ENCODE data around the gene MLIP. TPM values are rescaled to one million over a fixed set of nuclear protein-coding genes. Genes with fewer than 3 reads are reported as not detected.
A peak's percentile ranks its signal among the peaks of the same experiment; 100 is the strongest.
"Not testable (repeated sequence)": the region's sequence is repeated elsewhere in the genome, so short reads cannot be mapped to it uniquely, and the experiment has no call there.

The MLIP gene, protein sequence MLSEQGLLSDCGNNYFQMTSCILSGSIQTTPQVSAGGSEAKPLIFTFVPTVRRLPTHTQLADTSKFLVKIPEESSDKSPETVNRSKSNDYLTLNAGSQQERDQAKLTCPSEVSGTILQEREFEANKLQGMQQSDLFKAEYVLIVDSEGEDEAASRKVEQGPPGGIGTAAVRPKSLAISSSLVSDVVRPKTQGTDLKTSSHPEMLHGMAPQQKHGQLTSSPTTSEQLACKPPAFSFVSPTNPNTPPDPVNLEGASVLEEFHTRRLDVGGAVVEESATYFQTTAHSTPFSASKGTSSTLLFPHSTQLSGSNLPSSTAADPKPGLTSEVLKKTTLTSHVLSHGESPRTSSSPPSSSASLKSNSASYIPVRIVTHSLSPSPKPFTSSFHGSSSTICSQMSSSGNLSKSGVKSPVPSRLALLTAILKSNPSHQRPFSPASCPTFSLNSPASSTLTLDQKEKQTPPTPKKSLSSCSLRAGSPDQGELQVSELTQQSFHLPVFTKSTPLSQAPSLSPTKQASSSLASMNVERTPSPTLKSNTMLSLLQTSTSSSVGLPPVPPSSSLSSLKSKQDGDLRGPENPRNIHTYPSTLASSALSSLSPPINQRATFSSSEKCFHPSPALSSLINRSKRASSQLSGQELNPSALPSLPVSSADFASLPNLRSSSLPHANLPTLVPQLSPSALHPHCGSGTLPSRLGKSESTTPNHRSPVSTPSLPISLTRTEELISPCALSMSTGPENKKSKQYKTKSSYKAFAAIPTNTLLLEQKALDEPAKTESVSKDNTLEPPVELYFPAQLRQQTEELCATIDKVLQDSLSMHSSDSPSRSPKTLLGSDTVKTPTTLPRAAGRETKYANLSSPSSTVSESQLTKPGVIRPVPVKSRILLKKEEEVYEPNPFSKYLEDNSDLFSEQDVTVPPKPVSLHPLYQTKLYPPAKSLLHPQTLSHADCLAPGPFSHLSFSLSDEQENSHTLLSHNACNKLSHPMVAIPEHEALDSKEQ
- total RNA-seq = 8.6 TPM

DNA sequence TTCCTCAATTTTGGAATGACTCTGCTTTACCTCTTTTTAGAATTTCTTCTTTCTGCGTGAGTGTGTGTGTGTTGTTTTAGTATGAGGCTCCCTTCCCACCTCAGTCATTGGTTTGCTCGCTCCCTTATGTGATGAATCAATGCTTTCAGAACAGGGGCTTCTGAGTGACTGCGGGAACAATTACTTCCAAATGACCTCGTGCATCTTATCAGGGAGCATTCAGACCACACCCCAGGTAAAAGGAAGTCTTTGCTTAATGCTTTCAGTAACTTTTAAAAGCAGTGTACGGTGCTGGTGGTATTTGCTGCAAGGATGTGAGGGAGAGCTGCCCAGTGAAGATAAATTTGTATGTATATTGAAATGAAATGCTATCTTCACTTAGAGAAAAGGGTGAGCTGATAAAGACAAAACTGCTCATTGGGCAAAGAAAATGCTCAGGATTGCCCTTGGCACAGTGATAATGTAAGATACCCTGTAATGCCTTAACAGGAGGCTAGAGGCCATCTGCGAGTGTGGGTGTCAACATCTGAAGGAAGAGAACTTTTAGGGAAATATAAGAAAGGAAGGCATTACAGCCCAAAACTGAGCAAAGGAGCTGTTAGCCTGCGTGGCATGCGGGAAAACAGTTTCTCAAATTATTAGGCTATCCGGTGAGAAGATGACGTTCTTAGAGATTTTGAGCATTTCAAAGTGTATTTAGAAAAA, at the start of gene MLIP:
Gene MLIP, plus strand, starts transcription at position 103 of the 705 bp plus-strand sequence. Its CDS starts 37 bp downstream, at position 140.
- no peak for DNase-seq

DNA sequence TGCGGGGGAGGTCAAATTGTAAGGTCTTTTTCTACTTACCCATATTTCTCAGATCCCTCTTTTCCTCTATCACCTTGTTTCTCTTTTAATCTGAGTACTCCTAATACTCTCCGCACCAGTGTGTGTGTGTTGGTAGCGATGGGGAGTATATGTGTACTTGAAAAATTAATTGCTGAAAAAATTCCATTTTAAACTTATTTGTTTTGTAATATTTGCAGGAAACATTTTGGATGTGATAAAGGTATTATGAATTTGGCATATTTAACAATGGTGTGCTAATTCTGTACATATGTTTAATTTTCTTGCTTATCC, 48.1 kb upstream of the MLIP start:
- DNase-seq = no peak

DNA sequence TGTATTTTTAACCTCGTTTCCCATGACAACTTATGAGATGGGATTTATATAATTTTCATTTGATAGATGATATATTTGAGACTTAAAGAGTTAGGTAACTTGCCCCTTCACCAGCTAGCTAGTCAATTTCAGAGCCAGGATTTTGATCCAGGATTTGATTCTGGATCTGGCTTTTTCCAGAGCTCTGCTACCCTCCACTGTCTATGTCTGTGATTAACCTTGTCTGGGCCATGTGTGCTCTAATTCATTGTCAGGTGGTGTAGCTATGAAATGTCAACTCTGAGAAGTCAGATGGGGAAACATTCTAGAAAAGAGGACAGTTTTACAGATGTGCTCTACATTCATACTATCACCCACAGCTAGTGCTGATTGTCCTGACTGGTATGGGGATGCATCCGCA, 42.5 kb upstream of the MLIP start:
- DNase-seq = no peak

DNA sequence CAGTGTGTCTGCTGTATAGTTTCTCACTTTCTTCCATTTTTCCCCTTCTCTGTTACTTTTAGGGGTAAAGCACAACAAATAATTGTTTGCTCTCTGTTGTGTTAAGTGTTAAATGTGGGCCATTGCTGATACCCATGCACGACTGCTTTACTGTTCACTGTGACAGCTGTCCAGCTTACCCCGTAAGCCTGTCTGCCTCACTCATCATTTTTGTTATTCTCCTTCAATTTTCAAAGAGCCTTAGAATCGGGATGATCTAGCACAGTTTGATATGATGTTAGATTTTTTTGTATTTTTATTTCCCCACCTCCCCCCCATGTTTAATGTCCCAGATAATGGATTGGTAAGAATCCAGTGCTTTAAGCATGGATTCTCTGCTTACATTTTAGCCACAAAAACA, 41.2 kb upstream of the MLIP start:
- no peak for DNase-seq

DNA sequence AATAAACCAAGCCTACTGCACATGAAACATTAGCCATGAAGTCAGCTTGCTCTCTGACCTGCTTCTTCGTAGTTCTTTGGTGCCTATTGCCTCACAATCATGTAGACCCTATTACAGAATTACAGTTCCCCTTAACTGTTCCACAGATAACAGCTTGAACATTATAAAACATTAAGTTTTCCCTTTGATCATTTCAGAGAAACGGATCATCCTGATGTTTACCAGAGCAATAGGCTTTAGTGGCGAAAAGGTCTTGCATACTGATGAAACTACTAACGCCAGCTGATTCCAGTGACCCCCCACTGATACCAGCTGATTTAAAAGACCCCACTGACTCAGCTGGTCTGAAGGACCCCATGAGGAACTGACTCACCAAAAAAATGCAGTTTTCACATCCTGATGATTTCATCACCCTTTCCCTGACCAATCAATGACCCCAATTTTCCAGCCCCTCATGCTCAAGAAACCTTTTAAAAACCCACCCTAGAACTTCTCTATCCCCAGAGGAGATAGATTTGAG, 39.4 kb upstream of the MLIP start:
- no peak for DNase-seq

DNA sequence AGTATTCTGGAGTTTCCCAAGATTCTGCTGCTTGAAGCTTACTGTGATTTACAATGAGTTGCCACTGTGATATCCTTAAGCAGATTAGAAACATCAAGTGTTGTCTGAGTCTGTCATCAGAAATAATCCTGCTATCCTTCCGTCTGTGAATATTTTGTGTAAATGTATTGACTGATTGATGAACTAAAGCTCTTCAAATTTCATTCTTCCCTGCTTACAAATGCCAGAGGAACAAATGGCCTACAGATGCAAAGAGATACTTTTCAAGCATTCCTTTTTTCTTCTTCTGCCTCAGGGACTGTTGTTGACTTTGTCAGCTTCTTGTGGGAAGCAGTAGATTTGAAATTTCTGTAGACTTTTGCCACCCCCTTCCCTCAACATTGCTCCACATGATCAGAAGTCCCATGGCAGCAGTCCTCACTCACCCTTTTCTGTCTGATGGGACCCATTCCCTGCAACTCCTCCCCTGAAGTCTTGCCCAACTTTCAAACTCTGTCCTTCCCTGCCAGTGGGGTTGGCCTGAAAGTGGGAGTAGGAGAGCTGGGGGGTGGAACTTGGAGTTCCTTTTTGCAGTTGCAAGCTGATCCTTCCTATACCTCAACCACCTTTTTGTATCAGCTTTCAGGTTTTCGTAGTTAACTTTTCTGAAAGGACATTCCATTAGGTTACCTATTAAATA, 38.5 kb upstream of the MLIP start:
- no peak for DNase-seq

DNA sequence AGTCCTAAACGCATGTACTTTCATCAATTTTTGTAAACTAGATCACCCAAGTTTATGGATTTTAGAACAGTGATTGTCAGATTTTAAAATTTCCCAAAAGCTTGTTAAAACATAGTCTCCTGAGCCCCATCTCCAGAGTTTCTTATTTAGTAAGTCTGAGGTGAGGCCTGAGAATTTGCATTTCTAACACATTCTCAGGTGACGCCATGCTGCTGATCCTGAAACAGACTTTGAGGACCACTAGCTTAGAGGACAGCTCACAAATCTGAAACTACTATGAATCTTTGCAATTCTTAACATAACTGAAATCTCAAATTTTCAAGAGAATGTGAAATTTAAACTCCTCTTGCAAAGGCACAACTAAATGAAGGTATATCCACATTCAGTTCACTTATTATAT, 37.8 kb upstream of the MLIP start:
- no peak for DNase-seq

DNA sequence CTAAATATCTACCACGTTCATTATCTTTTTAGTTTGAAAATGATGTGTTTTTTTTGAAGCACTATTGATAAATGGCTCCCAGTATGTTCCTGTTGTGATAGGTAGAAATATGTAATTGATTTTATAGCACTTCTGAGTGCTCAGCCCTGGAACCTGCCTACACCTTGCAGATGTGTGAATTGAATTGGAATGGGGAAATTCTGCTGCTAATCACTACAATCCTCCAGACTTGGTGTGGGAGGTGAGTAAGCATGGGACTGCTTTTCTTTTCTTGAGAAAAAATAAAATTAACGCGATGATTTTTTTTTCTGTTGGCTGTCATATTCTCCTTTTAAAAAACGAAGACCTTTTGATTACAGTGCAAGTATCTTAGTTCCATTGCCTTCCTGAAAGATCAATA, 37.1 kb upstream of the MLIP start:
- no peak for DNase-seq

DNA sequence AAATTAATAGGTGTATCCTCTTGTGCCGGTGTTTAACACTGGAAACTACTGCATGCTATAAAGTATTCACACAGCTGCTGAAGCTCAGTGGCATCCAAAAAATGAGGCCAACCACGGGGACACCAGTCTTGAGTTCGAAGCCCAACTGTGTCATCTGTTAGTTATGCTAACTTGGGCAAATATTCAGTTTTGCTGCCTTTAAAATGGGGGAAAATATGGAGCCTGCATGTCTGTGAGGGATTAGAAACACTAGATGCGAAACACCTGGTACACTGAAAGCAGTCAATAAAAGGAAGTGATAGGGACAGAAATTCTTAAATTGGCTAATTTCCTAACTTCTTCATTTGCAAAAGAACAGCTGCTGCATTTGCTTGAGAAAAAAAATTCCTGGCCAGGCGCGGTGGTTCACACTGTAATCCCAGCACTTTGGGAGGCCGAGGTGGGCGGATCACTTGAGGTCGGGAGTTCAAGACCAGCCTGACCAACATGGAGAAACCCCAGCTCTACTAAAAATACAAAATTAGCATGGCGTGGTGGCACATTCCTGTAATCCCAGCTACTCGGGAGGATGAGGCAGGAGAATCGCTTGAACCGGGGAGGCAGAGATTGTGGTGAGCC, 36.6 kb upstream of the MLIP start:
- no peak for DNase-seq

DNA sequence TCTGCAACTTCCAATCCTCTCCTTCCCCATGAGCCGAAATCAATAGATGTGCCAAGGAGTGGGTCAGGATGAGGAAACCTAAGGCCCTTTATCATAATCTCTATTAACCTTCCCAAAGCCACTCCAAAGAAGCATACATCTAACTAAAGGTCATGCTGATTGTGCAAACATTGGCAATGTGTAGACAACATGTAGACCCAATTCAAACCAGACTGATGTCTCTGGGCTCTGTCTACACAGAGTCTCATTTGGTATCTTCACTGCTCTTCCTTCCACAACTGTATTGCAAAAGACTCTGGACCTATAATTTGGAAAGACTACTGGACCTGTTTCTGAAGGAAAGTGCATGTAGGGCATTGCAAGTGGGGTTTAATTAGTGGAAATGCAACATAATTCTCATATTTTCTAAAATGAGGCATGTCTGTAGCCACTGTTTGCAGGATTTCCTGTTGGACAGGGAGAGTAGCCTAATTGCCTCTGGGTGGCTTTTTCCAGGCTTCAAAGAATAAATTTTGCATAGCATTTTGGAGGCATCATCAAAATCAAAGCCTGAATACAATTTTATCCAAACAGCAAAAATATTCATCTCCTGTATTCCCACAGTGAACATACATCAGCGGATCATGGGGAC, 35.0 kb upstream of the MLIP start:
- DNase-seq = no peak

DNA sequence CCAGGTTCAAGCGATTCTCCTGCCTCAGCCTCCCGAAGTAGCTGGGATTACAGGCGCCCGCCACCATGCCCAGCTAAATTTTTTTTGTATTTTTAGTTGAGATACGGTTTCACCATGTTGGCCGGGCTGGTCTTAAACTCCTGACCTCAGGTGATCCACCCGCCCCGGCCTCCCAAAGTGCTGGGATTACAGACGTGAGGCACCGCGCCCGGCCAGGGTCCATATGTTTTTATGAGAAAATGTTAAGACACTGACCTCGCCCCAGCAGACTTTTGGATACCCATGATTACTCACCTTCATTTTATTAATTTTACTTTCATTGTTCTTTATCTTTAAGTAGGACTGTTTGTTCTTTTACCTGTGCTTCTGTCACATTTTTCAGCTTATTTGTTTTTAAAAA, 29.7 kb upstream of the MLIP start:
- not testable (repeated sequence) for DNase-seq

DNA sequence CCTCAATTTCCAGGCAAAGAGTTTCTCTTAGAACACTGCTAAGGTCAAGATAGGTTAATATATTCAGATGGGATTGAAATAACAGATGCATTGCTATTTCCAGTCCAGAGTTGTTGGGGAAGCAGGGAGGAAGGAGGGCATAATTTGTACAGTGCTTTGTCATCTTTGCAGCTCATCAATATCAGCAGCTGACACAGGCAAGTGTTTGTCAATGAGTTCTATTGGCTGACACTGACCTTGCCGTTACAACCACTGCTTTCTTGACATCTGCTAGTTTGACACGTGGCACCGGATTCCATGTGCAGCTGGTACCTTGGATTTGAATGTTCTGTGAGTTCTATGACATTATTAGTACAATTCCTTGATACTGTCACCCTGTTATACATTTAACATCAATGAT, 28.0 kb upstream of the MLIP start:
- no peak for DNase-seq

DNA sequence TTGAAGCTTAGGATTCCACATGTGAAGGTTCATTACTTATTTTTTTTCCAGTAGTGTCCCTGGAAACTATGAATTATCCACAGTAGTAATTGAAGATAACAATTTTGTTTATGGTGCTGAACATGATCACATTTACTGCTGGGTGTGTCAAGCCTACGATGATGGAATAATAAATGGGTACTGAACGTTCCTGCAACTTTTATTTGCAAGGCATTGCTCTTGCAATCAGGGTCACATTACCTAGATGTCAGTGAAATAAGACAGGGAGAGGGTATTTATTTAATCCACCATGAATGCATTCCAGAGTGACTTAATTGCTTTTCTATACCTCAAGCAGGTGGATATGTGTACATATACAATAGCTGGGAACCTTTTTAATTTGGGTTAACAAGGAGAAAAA, 27.0 kb upstream of the MLIP start:
- DNase-seq = no peak

DNA sequence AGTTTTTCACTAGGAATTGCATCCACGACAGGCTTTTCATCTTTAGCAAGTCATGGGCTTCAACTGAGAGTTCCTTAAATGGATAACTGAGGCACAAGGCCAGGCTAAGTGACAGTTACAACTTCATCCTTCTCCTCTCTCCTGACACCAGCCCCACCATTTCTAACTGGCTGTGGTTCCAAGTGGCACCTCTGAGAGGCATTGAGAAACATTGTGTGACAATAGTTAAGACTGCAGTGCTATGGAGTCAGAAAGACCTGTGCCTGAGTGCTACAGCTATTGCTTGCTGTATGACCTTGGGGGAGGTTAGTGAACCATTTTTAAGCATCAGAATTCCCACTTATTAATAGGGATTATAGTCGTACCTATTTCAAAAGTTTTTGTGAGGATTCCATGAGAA, 26.2 kb upstream of the MLIP start:
- no peak for DNase-seq

DNA sequence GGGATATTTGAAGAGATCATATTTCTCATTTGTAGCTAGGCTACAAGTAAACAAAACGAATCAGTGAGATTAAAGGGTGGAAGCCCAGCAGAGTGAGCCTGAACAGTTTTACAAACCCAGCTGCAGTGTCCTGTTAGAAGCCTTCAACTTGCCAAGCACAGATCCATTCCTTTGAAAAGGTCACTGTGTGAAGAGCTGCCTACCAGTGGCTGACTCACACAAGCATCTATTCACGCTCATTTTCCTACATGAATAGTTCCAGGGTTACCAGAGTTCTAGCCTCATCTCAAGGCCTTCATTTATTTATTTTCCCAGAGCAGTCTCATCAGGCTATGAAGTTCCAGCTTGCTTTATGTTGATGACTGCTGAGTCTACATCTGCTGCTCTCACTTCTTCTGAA, 25.7 kb upstream of the MLIP start:
- no peak for DNase-seq

DNA sequence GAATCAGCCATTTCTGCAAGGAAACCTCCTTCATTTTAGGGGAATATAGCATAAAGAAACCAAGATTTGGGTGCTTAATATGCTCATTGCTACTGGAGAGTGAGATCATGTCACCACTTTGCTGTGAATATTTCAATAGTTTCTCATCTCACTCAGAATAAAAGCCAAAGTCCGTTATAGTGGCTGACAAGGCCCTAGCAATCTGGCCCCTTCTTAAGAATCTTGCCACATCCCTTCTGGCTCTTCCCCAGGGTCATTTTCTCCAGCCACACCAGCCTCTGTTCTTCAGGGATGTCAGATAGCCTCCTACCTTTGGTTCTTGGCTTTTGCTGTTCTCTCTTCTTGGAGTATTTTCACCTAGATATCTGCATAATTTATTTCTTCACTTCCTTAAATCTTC, 24.8 kb upstream of the MLIP start:
- no peak for DNase-seq

DNA sequence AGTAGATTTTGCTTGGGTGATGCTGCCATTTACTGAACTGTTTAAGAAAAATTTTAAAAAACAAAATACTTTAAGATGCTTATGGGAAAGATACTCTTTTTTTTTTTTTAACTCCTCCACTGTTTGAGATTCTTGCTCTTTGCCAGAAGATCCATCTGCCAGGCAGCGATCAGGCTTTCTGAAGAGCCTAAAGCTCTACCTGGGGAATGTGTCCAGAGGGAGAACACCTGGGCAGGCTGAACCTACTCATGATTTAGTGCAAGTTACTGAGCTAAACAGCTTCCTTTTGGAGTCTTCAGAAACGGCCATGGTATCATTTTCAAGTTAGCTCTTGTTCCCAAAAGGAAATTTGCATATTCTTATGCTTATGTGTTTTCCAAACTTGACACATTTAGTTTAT, 23.5 kb upstream of the MLIP start:
- DNase-seq = no peak

DNA sequence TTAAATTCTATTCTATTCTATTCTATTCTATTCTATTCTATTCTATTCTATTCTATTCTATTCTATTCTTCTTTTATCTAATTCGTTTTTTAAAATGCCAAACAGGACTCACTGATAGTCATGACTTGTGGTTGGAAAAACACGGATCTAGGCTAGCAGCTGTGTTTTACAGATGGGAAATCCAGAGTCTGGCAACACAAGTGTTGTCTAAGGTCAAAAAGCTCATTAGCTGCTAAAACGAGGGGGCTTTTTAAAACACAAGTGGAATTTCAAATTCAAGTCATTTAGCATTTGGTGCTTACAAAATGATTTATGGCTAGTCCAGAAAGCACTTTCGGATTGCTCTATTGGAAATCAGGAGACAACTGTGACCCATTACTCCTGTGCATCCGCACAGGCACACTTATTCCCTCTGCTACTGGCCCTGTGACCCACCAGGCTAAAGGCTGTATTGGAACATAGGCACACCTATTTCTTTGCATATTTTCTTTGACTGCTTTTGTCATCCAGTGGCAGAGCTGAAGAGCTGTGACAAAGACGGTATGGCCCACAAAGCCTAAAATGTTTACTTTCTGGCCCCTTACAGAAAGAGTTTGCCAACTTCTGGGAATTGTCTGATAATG, 17.8 kb upstream of the MLIP start:
- no peak for DNase-seq

DNA sequence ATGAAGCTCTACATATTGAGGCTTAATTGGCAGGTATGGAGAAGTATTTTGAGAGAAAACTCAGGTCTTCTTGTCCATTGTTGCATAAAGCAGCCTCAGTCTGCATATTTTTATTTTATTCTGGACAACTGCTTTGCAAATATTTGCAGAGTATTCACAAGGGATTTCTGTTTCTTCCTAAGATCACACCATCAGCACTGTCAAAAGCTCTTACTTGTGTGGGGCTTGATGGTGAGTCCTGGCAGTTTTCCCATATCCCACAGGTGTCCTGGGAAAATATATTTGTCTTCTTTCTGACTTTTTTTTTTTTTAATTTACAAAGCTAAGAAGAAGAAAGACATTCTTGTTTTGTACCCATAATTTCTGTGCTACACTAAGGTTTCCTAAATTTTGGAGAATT, 16.9 kb upstream of the MLIP start:
- no peak for DNase-seq

DNA sequence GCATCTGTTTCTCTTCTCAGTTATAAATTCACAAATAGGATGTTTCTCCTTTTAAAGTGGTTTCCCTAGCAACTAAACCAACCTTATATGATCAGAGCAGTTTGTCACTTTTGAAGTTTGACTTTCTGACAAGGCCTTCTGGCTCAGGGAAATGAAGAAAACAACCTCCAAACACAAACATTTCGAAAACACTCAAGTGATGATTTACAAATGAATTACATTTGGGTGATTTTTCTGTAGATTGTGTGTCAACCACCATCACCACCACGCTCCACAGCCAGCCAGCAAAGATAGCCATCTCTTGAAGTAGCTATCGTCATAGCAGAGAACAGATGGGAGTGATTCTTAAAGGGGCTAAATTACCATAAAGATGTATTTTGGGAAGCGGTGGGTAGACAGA, 16.5 kb upstream of the MLIP start:
- no peak for DNase-seq

DNA sequence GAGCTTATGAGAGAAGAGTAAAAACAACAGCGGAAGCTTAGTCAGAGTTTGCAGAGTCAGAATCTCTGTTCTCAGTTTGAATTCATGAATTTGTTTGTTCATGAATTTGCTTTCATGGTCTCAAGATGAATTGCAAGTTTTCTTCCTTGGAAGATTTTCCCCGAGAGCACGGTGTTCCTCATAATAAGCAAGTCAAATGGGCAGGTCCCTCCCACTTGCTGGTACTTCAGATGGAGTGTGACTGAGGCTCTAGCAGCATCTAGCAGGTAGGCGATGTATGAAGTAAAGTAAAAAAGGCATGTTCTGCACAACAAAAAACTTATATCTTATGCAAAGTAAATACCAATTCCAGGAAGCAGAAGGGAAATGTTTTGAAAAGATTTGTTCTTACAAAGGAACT, 15.5 kb upstream of the MLIP start:
- DNase-seq = peak; percentile 22

All from occipital lobe (tissue), 2 donors.